DMS114 treated with DMSO at 0.1 percent for 48 hours (cell line): Measurements from ENCODE around the gene MOGAT2.
"Not testable (repeated sequence)": the region's sequence is repeated elsewhere in the genome, so short reads cannot be mapped to it uniquely, and the experiment has no call there.

Source experiments
- DNase-seq: peaks from one replicate; lab custom pipeline; 2025; ENCODE audit not compliant: unreplicated experiment; lab: John Stamatoyannopoulos, UW

The MOGAT2 gene

GRCh38 chr11:75718419-75719339, 1.0 kb downstream of the MOGAT2 start:
- no peak for DNase-seq

- no peak for DNase-seq
Observed at GRCh38 chr11:75719340-75720239, 2.0 kb downstream of the MOGAT2 start.

GRCh38 chr11:75720639-75721038, 3.0 kb downstream of the MOGAT2 start:
- DNase-seq = no peak

GRCh38 chr11:75721852-75722668, 4.4 kb downstream of the MOGAT2 start:
- DNase-seq = no peak

GRCh38 chr11:75722669-75723042, 5.0 kb downstream of the MOGAT2 start:
- no peak for DNase-seq

GRCh38 chr11:75725547-75726320, 8.1 kb downstream of the MOGAT2 start:
- no peak for DNase-seq

GRCh38 chr11:75728992-75729391, 11.4 kb downstream of the MOGAT2 start:
- DNase-seq = no peak

GRCh38 chr11:75731095-75731494, 13.5 kb downstream of the MOGAT2 start:
- DNase-seq = no peak

GRCh38 chr11:75733071-75733430, 15.4 kb downstream of the MOGAT2 start:
- DNase-seq = no peak

GRCh38 chr11:75733431-75734107, 15.9 kb downstream of the MOGAT2 start:
- DNase-seq = no peak

GRCh38 chr11:75734491-75735180, 17.0 kb downstream of the MOGAT2 start:
- no peak for DNase-seq

GRCh38 chr11:75735181-75735845, 17.7 kb downstream of the MOGAT2 start:
- DNase-seq = no peak

GRCh38 chr11:75737314-75737713, 19.7 kb downstream of the MOGAT2 start:
- no peak for DNase-seq

GRCh38 chr11:75740681-75741080, 23.0 kb downstream of the MOGAT2 start:
- DNase-seq = no peak

GRCh38 chr11:75743159-75743558, 25.5 kb downstream of the MOGAT2 start:
- not testable (repeated sequence) for DNase-seq

- no peak for DNase-seq
Observed at GRCh38 chr11:75743711-75744563, 26.3 kb downstream of the MOGAT2 start.

- no peak for DNase-seq
Observed at GRCh38 chr11:75745807-75746206, 28.2 kb downstream of the MOGAT2 start.
